Sigmoid colon (tissue), 4 donors: Measurements from ENCODE around the gene HYKK.

ENCODE experiments used
- EP300 ChIP-seq, 4 donors: sonication (generic); formaldehyde crosslinking; IDR thresholded peaks; one replicate each; pipeline ENCODE4 v1.6.1; 2017; ENCODE audit warnings: antibody characterized with exemption in 4 of 4
- POLR2AphosphoS5 ChIP-seq, 4 donors: sonication (generic); formaldehyde crosslinking; IDR thresholded peaks; one replicate each; pipeline ENCODE4 v1.6.1; 2017; ENCODE audit warnings: antibody characterized with exemption in 4 of 4
- TF ChIP-seq, protein P1 (sequence below), 4 experiments: fragments of 450-650 bp in 3 of 4; fragments of 200-600 bp in 1 of 4; IDR thresholded peaks; one replicate each; pipeline ENCODE4 v1.5.1; 2016 to 2019; ENCODE audit warnings: antibody characterized with exemption in 4 of 4, mild to moderate bottlenecking in 3 of 4, moderate library complexity in 2 of 4

DNA sequence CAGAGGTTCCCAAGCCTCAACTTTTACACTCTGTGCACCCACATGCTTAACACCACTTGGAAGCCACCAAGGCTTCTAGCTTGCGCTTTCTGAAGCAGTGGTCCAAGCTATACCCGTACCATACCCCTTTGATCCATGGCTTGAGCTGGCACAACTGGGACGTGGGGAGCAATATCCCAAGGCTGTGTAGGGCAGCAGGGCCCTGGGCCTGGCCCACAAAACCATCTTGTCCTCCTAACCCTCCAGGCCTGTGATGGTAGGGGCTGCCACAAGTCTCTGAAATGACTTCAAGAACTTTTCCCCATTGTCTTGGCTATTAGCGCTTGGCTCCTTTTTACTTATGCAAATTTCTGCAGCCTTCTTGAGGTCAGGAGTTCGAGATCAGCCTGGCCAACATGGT lies 16.9 kb downstream of the HYKK start:
- TF ChIP-seq, protein P1, sequence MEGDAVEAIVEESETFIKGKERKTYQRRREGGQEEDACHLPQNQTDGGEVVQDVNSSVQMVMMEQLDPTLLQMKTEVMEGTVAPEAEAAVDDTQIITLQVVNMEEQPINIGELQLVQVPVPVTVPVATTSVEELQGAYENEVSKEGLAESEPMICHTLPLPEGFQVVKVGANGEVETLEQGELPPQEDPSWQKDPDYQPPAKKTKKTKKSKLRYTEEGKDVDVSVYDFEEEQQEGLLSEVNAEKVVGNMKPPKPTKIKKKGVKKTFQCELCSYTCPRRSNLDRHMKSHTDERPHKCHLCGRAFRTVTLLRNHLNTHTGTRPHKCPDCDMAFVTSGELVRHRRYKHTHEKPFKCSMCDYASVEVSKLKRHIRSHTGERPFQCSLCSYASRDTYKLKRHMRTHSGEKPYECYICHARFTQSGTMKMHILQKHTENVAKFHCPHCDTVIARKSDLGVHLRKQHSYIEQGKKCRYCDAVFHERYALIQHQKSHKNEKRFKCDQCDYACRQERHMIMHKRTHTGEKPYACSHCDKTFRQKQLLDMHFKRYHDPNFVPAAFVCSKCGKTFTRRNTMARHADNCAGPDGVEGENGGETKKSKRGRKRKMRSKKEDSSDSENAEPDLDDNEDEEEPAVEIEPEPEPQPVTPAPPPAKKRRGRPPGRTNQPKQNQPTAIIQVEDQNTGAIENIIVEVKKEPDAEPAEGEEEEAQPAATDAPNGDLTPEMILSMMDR (IDR thresholded peaks at IDR 0.05): no peak
- TF ChIP-seq POLR2AphosphoS5 (IDR thresholded peaks at IDR 0.05) (no peak), EP300 (IDR thresholded peaks at IDR 0.05) (no peak)
